ENCODE data around the gene DTX2.
"Not testable (repeated sequence)": the region's sequence is repeated elsewhere in the genome, so short reads cannot be mapped to it uniquely, and the experiment has no call there.

- not testable (repeated sequence) for TF ChIP-seq CTCF (conservative IDR thresholded peaks at IDR 0.05; ENCODE audit: low read depth, low read length); POLR2A (IDR thresholded peaks at IDR 0.05; ENCODE audit: low read depth, low read length); RAD21 (IDR thresholded peaks at IDR 0.05; ENCODE audit: low read length); ELK1 (IDR thresholded peaks at IDR 0.05; ENCODE audit: borderline replicate concordance, low read depth, low read length); FOS (IDR thresholded peaks at IDR 0.05; ENCODE audit: low read depth, low read length); USF2 (IDR thresholded peaks at IDR 0.05; ENCODE audit: low read depth, low read length); MXI1 (IDR thresholded peaks at IDR 0.05; ENCODE audit: borderline replicate concordance, low read depth, low read length); CEBPB (IDR thresholded peaks at IDR 0.05; ENCODE audit: low read depth, low read length); CHD1 (IDR thresholded peaks at IDR 0.05; ENCODE audit: low read depth, low read length); RCOR1 (IDR thresholded peaks at IDR 0.05; ENCODE audit: insufficient replicate concordance, low read length); MAFK (IDR thresholded peaks at IDR 0.05; ENCODE audit: low read depth, low read length); MAZ (IDR thresholded peaks at IDR 0.05; ENCODE audit: borderline replicate concordance, low read depth, low read length)
These were observed 36.5 kb downstream of the DTX2 start for GRCh38 chr7:76497918-76498582.

All from IMR-90 (cell line).